ENCODE data around the gene NLRP3.
A peak's percentile ranks its signal among the peaks of the same experiment; 100 is the strongest.

Gene NLRP3

GRCh38 chr1:247443641-247444040 is 27.7 kb downstream of the NLRP3 start:
- H3K36me3 ChIP-seq = peaks cover 19% of the 10 kb centered on the region
- peak overlapping the region; percentile 94 for H3K27ac ChIP-seq
- no peaks in the 10 kb centered on the region for H3K27me3 ChIP-seq
- no peak overlapping the region for H3K4me3 ChIP-seq (ENCODE audit: low read depth in 1 of 2, low read length in 1 of 2)
- peaks cover 60 to 69% of the 10 kb centered on the region in 2 experiments for H3K4me1 ChIP-seq (ENCODE audit: control insufficient read depth in 1 of 2, insufficient read depth in 1 of 2, low read depth in 1 of 2, low read length in 1 of 2)
- TF ChIP-seq CTCF (IDR thresholded peaks at IDR 0.05) = no peak
- H3K9me3 ChIP-seq = no peaks in the 10 kb centered on the region

- H3K9me3 ChIP-seq = no peaks in the 10 kb centered on the region
- H3K4me3 ChIP-seq (ENCODE audit: low read depth in 1 of 2, low read length in 1 of 2) = no peak overlapping the region
- H3K27ac ChIP-seq = peak overlapping the region; percentile 94
- TF ChIP-seq CTCF (IDR thresholded peaks at IDR 0.05) = no peak
- peaks cover 56 to 63% of the 10 kb centered on the region in 2 experiments for H3K4me1 ChIP-seq (ENCODE audit: control insufficient read depth in 1 of 2, insufficient read depth in 1 of 2, low read depth in 1 of 2, low read length in 1 of 2)
- no peaks in the 10 kb centered on the region for H3K27me3 ChIP-seq
- peaks cover 24% of the 10 kb centered on the region for H3K36me3 ChIP-seq
Measured at GRCh38 chr1:247444571-247444970, 28.6 kb downstream of the NLRP3 start.

GRCh38 chr1:247445526-247446356 is 29.8 kb downstream of the NLRP3 start:
- Histone ChIP-seq H3K4me1 (ENCODE audit: control insufficient read depth in 1 of 2, insufficient read depth in 1 of 2, low read depth in 1 of 2, low read length in 1 of 2) (peaks cover 49 to 57% of the 10 kb centered on the region in 2 experiments), H3K9me3 (no peaks in the 10 kb centered on the region), H3K27ac (peak overlapping the region; percentile 94), H3K4me3 (ENCODE audit: low read depth in 1 of 2, low read length in 1 of 2) (peak overlapping the region; percentile 16 to 23), H3K36me3 (peaks cover 24% of the 10 kb centered on the region), H3K27me3 (no peaks in the 10 kb centered on the region)
- peak; percentile 18 for TF ChIP-seq CTCF (IDR thresholded peaks at IDR 0.05)

- TF ChIP-seq CTCF (IDR thresholded peaks at IDR 0.05) = no peak
- Histone ChIP-seq H3K36me3 (peaks cover 24% of the 10 kb centered on the region), H3K9me3 (no peaks in the 10 kb centered on the region), H3K27ac (peak overlapping the region; percentile 94), H3K4me3 (ENCODE audit: low read depth in 1 of 2, low read length in 1 of 2) (peak overlapping the region; percentile 46 to 53), H3K27me3 (no peaks in the 10 kb centered on the region), H3K4me1 (ENCODE audit: control insufficient read depth in 1 of 2, insufficient read depth in 1 of 2, low read depth in 1 of 2, low read length in 1 of 2) (peaks cover 33 to 42% of the 10 kb centered on the region in 2 experiments)
Measured at GRCh38 chr1:247447162-247447909, 31.4 kb downstream of the NLRP3 start.

- Histone ChIP-seq H3K4me3 (ENCODE audit: low read depth in 1 of 2, low read length in 1 of 2) (peak overlapping the region; percentile 46 to 53), H3K4me1 (ENCODE audit: control insufficient read depth in 1 of 2, insufficient read depth in 1 of 2, low read depth in 1 of 2, low read length in 1 of 2) (peaks cover 39 to 48% of the 10 kb centered on the region in 2 experiments), H3K27me3 (no peaks in the 10 kb centered on the region), H3K27ac (peak overlapping the region; percentile 51), H3K36me3 (peaks cover 24% of the 10 kb centered on the region), H3K9me3 (no peaks in the 10 kb centered on the region)
- TF ChIP-seq CTCF (IDR thresholded peaks at IDR 0.05) = no peak
Measured at GRCh38 chr1:247448107-247448791, 32.3 kb downstream of the NLRP3 start.

All from neutrophil (primary cell).